CD4-positive, alpha-beta T cell treated with Interleukin-4 for 1 hour (primary cell): Measurements from ENCODE around the gene TRNAU1AP.
"Not testable (repeated sequence)": the region's sequence is repeated elsewhere in the genome, so short reads cannot be mapped to it uniquely, and the experiment has no call there.

Experiments
- DNase-seq, 2 donors: peaks; one replicate each; pipeline ENCODE4 v3.0.0-alpha.2; 2020 to 2022

The TRNAU1AP gene

GRCh38 chr1:28578696-28579218 lies 25.9 kb downstream of the TRNAU1AP start:
- DNase-seq = no peak

GRCh38 chr1:28579401-28579800 lies 26.5 kb downstream of the TRNAU1AP start:
- no peak for DNase-seq

GRCh38 chr1:28580722-28581530 lies 28.0 kb downstream of the TRNAU1AP start:
- peak; percentile 54 to 67 for DNase-seq

- DNase-seq = peak; percentile 94 to 95
Measured at GRCh38 chr1:28581531-28582247, 28.8 kb downstream of the TRNAU1AP start.

- no peak for DNase-seq
Measured at GRCh38 chr1:28582248-28582615, 29.3 kb downstream of the TRNAU1AP start.

- DNase-seq = not testable (repeated sequence)
Measured at GRCh38 chr1:28586585-28587391, 33.9 kb downstream of the TRNAU1AP start.

- DNase-seq = peak in 1 of 2 donors; percentile 19
Measured at GRCh38 chr1:28591708-28592320, 38.9 kb downstream of the TRNAU1AP start, which contains the start of gene RAB42. Gene RAB42, plus strand, starts transcription at chr1:28592265. Its CDS starts 247 bp downstream, at chr1:28592512.

- DNase-seq = no peak
Measured at GRCh38 chr1:28592321-28593071, 39.6 kb downstream of the TRNAU1AP start.

- DNase-seq = not testable (repeated sequence)
Measured at GRCh38 chr1:28593988-28594356, 41.1 kb downstream of the TRNAU1AP start.

- not testable (repeated sequence) for DNase-seq
Measured at GRCh38 chr1:28594686-28595411, 42.0 kb downstream of the TRNAU1AP start.

GRCh38 chr1:28595412-28596191 lies 42.7 kb downstream of the TRNAU1AP start:
- no peak for DNase-seq

GRCh38 chr1:28596276-28596675 lies 43.4 kb downstream of the TRNAU1AP start:
- DNase-seq = not testable (repeated sequence)

- no peak for DNase-seq
Measured at GRCh38 chr1:28601696-28602095, 48.8 kb downstream of the TRNAU1AP start.

GRCh38 chr1:28602536-28603439 lies 49.9 kb downstream of the TRNAU1AP start:
- peak in 1 of 2 donors; percentile 47 for DNase-seq

GRCh38 chr1:28604411-28604810 lies 51.5 kb downstream of the TRNAU1AP start:
- no peak for DNase-seq

GRCh38 chr1:28604962-28605361 lies 52.1 kb downstream of the TRNAU1AP start:
- DNase-seq = no peak

- DNase-seq = no peak
Measured at GRCh38 chr1:28606771-28607170, 53.9 kb downstream of the TRNAU1AP start.

- no peak for DNase-seq
Measured at GRCh38 chr1:28613175-28613574, 60.3 kb downstream of the TRNAU1AP start.
